Measurements from ENCODE around the gene MLXIP.

The MLXIP gene

GRCh38 chr12:122057769-122058168 is 20.8 kb upstream of the MLXIP start:
- Histone ChIP-seq H3K9ac (ENCODE audit: low read length) (no peak overlapping the region), H3K27me3 (ENCODE audit: control insufficient read depth, insufficient read depth, low read length) (no peaks in the 10 kb centered on the region), H3K4me1 (ENCODE audit: control insufficient read depth, insufficient read depth, low read length) (peaks cover 45% of the 10 kb centered on the region), H3K4me3 (ENCODE audit: low read length) (no peak overlapping the region), H3K36me3 (ENCODE audit: control insufficient read depth, insufficient read depth, low read length) (peaks cover 2% of the 10 kb centered on the region), H3K27ac (ENCODE audit: low read depth, low read length) (peak overlapping the region; percentile 66)

GRCh38 chr12:122058549-122059149 is 19.9 kb upstream of the MLXIP start:
- Histone ChIP-seq H3K36me3 (ENCODE audit: control insufficient read depth, insufficient read depth, low read length) (peaks cover 2% of the 10 kb centered on the region), H3K4me1 (ENCODE audit: control insufficient read depth, insufficient read depth, low read length) (peaks cover 51% of the 10 kb centered on the region), H3K27me3 (ENCODE audit: control insufficient read depth, insufficient read depth, low read length) (no peaks in the 10 kb centered on the region), H3K9ac (ENCODE audit: low read length) (no peak overlapping the region), H3K27ac (ENCODE audit: low read depth, low read length) (peak overlapping the region; percentile 95), H3K4me3 (ENCODE audit: low read length) (no peak overlapping the region)

DNA sequence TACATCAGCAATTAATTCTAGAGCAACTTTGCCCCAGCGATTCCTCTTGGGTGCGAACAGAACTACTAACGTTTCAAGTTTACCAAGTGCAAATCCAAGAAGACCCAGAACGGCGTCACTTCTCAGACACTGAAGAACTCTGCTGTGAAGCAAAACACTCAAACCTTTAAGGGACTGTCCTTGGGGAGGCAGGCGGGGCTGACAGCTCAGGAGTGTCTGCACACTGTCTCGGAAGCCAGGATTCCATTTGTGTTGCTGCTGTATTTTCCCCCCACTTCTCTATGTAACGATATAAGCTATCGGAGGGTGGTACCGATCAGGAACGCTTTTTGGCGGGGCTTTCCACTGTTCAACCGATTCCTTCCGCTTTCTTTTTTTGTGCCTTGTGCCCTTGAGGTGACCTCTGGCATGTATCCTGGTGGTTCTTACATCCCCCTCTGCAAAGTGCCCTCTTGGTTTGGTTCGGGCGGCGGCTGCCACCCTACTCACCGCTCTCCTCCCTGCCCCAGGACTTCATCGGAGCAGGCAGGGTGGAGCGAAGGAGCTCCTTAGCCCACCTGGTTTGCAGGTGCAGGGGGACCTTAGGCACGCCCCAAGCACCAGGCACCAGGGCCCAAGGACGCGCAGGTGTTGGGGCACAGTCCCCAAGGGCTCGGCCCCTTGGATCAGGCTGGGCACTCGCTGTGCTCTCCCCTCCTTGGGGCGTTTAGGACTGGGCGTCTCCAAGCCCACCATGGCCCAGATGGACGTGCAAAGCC is 19.2 kb upstream of the MLXIP start:
- Histone ChIP-seq H3K36me3 (ENCODE audit: control insufficient read depth, insufficient read depth, low read length) (peaks cover 2% of the 10 kb centered on the region), H3K27me3 (ENCODE audit: control insufficient read depth, insufficient read depth, low read length) (no peaks in the 10 kb centered on the region), H3K9ac (ENCODE audit: low read length) (no peak overlapping the region), H3K27ac (ENCODE audit: low read depth, low read length) (peak overlapping the region; percentile 95), H3K4me3 (ENCODE audit: low read length) (no peak overlapping the region), H3K4me1 (ENCODE audit: control insufficient read depth, insufficient read depth, low read length) (peaks cover 55% of the 10 kb centered on the region)

GRCh38 chr12:122060081-122060501 is 18.5 kb upstream of the MLXIP start:
- H3K4me3 ChIP-seq (ENCODE audit: low read length): no peak overlapping the region
- peaks cover 2% of the 10 kb centered on the region for H3K36me3 ChIP-seq (ENCODE audit: control insufficient read depth, insufficient read depth, low read length)
- peaks cover 56% of the 10 kb centered on the region for H3K4me1 ChIP-seq (ENCODE audit: control insufficient read depth, insufficient read depth, low read length)
- H3K27ac ChIP-seq (ENCODE audit: low read depth, low read length): peak overlapping the region; percentile 95
- H3K27me3 ChIP-seq (ENCODE audit: control insufficient read depth, insufficient read depth, low read length): no peaks in the 10 kb centered on the region
- H3K9ac ChIP-seq (ENCODE audit: low read length): no peak overlapping the region

- Histone ChIP-seq H3K27ac (ENCODE audit: low read depth, low read length) (peak overlapping the region; percentile 95), H3K27me3 (ENCODE audit: control insufficient read depth, insufficient read depth, low read length) (no peaks in the 10 kb centered on the region), H3K4me3 (ENCODE audit: low read length) (no peak overlapping the region), H3K4me1 (ENCODE audit: control insufficient read depth, insufficient read depth, low read length) (peaks cover 60% of the 10 kb centered on the region), H3K9ac (ENCODE audit: low read length) (no peak overlapping the region), H3K36me3 (ENCODE audit: control insufficient read depth, insufficient read depth, low read length) (peaks cover under 1% of the 10 kb centered on the region)
Observed at GRCh38 chr12:122061253-122061652, 17.3 kb upstream of the MLXIP start.

- H3K4me1 ChIP-seq (ENCODE audit: control insufficient read depth, insufficient read depth, low read length): peaks cover 71% of the 10 kb centered on the region
- no peak overlapping the region for H3K9ac ChIP-seq (ENCODE audit: low read length)
- H3K4me3 ChIP-seq (ENCODE audit: low read length): peak overlapping the region; percentile 51
Observed at GRCh38 chr12:122062832-122063693, 15.5 kb upstream of the MLXIP start.

GRCh38 chr12:122063694-122064024 is 14.9 kb upstream of the MLXIP start:
- Histone ChIP-seq H3K4me1 (ENCODE audit: control insufficient read depth, insufficient read depth, low read length) (peaks cover 73% of the 10 kb centered on the region), H3K36me3 (ENCODE audit: control insufficient read depth, insufficient read depth, low read length) (no peaks in the 10 kb centered on the region), H3K27me3 (ENCODE audit: control insufficient read depth, insufficient read depth, low read length) (no peaks in the 10 kb centered on the region), H3K27ac (ENCODE audit: low read depth, low read length) (peak overlapping the region; percentile 95), H3K9ac (ENCODE audit: low read length) (no peak overlapping the region), H3K4me3 (ENCODE audit: low read length) (peak overlapping the region; percentile 51)

More at GRCh38 chr12:122062832-122063693, 15.5 kb upstream of the MLXIP start:
- no peaks in the 10 kb centered on the region for H3K36me3 ChIP-seq (ENCODE audit: control insufficient read depth, insufficient read depth, low read length)
- peak overlapping the region; percentile 95 for H3K27ac ChIP-seq (ENCODE audit: low read depth, low read length)
- H3K27me3 ChIP-seq (ENCODE audit: control insufficient read depth, insufficient read depth, low read length): no peaks in the 10 kb centered on the region

- Histone ChIP-seq H3K4me3 (ENCODE audit: low read length) (peak overlapping the region; percentile 51), H3K9ac (ENCODE audit: low read length) (no peak overlapping the region), H3K36me3 (ENCODE audit: control insufficient read depth, insufficient read depth, low read length) (no peaks in the 10 kb centered on the region)
Observed at GRCh38 chr12:122064025-122064777, 14.4 kb upstream of the MLXIP start.

DNA sequence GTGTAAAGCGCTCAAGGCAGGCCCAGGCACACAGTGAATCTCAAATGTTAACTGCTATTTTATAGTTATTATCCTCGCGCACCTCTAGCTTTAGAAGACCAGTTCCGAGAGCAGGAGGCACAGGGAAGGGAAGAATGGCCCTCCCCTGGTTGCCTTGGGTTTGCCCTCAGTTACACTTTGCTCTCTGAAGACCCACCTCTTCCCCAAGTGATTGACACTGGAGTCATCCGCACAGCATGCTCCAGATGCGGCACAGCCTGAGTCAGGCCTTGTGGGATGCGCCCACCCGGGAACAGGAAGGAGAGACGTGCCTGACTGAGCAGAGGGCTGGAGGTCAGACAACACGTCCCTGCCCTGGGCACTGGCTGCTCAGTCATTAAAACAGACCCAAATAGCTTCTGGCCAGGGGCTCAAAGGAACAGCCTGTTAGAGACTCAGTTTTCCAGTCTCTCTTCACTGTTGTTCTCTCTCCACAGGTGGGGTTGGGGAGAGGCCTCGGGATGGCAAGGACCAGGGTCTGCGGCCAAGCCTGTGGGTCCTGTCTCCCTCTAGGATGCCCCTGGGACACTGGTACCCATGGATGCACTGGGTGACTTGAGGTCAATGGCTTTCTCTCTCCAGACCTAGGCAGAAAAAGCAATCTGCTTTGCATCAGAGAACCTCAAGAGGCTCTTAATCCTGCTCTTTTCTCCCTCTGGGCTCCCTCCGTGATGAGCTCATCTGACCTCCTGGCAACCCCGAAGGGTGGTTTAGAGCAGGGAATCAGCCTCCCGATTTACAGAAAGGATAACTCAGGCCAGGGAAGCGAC is 13.6 kb upstream of the MLXIP start:
- Histone ChIP-seq H3K4me3 (ENCODE audit: low read length) (peak overlapping the region; percentile 49), H3K9ac (ENCODE audit: low read length) (peak overlapping the region; percentile 5), H3K27ac (ENCODE audit: low read depth, low read length) (peak overlapping the region; percentile 95), H3K36me3 (ENCODE audit: control insufficient read depth, insufficient read depth, low read length) (no peaks in the 10 kb centered on the region), H3K27me3 (ENCODE audit: control insufficient read depth, insufficient read depth, low read length) (no peaks in the 10 kb centered on the region), H3K4me1 (ENCODE audit: control insufficient read depth, insufficient read depth, low read length) (peaks cover 61% of the 10 kb centered on the region)

More at GRCh38 chr12:122064025-122064777, 14.4 kb upstream of the MLXIP start:
- no peaks in the 10 kb centered on the region for H3K27me3 ChIP-seq (ENCODE audit: control insufficient read depth, insufficient read depth, low read length)
- H3K27ac ChIP-seq (ENCODE audit: low read depth, low read length): peak overlapping the region; percentile 95
- peaks cover 68% of the 10 kb centered on the region for H3K4me1 ChIP-seq (ENCODE audit: control insufficient read depth, insufficient read depth, low read length)

- Histone ChIP-seq H3K36me3 (ENCODE audit: control insufficient read depth, insufficient read depth, low read length) (no peaks in the 10 kb centered on the region), H3K4me3 (ENCODE audit: low read length) (peak overlapping the region; percentile 35), H3K4me1 (ENCODE audit: control insufficient read depth, insufficient read depth, low read length) (peaks cover 55% of the 10 kb centered on the region), H3K27ac (ENCODE audit: low read depth, low read length) (peak overlapping the region; percentile 59), H3K9ac (ENCODE audit: low read length) (no peak overlapping the region), H3K27me3 (ENCODE audit: control insufficient read depth, insufficient read depth, low read length) (no peaks in the 10 kb centered on the region)
Observed at GRCh38 chr12:122067548-122067947, 11.0 kb upstream of the MLXIP start.

- Histone ChIP-seq H3K4me1 (ENCODE audit: control insufficient read depth, insufficient read depth, low read length) (peaks cover 54% of the 10 kb centered on the region), H3K27me3 (ENCODE audit: control insufficient read depth, insufficient read depth, low read length) (no peaks in the 10 kb centered on the region), H3K36me3 (ENCODE audit: control insufficient read depth, insufficient read depth, low read length) (no peaks in the 10 kb centered on the region), H3K4me3 (ENCODE audit: low read length) (peak overlapping the region; percentile 35), H3K9ac (ENCODE audit: low read length) (no peak overlapping the region), H3K27ac (ENCODE audit: low read depth, low read length) (peak overlapping the region; percentile 59)
Observed at GRCh38 chr12:122067966-122068365, 10.6 kb upstream of the MLXIP start.

Measured in rectal smooth muscle tissue (tissue), 1 donor.